Measurements from ENCODE around the gene CD40LG. TPM values are rescaled to one million over a fixed set of nuclear protein-coding genes. Genes with fewer than 3 reads are reported as not detected.

Gene CD40LG
- total RNA-seq, 3 donors from 2014 or later: 0.29 to 0.33 (median 0.32) TPM

Other genes with a start within 250 kb of the CD40LG start
- gene BRS3, start 160.2 kb upstream of the CD40LG start, total RNA-seq: not detected
- gene HTATSF1, start 150.6 kb upstream of the CD40LG start, total RNA-seq: 10 to 100 TPM; 42.0 to 53.4 (median 52.2) TPM
- gene VGLL1, start 115.9 kb upstream of the CD40LG start, total RNA-seq: 1 to 10 TPM in 2 of 3 donors, not detected in 1; 2.5 to 3.9 TPM
- gene ARHGEF6, start 132.8 kb downstream of the CD40LG start, total RNA-seq: 100 to 1,000 TPM in 1 of 3 donors, 10 to 100 TPM in 2; 43.6 to 120 (median 55.8) TPM
- 100 to 1,000 TPM; 255 to 331 (median 264) TPM for gene RBMX, start 232.6 kb downstream of the CD40LG start, total RNA-seq